GM21381 (cell line): Measurements from ENCODE around the gene RBM11.
"Not testable (repeated sequence)": the region's sequence is repeated elsewhere in the genome, so short reads cannot be mapped to it uniquely, and the experiment has no call there.

Experiments used
- ATAC-seq: cut with Tn5 transposase; IDR thresholded peaks from one replicate; pipeline ENCODE4 v1.9.1; 2021; ENCODE audit warnings: mild to moderate bottlenecking, moderate library complexity; ENCODE audit not compliant: unreplicated experiment

Gene RBM11, protein sequence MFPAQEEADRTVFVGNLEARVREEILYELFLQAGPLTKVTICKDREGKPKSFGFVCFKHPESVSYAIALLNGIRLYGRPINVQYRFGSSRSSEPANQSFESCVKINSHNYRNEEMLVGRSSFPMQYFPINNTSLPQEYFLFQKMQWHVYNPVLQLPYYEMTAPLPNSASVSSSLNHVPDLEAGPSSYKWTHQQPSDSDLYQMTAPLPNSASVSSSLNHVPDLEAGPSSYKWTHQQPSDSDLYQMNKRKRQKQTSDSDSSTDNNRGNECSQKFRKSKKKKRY

DNA sequence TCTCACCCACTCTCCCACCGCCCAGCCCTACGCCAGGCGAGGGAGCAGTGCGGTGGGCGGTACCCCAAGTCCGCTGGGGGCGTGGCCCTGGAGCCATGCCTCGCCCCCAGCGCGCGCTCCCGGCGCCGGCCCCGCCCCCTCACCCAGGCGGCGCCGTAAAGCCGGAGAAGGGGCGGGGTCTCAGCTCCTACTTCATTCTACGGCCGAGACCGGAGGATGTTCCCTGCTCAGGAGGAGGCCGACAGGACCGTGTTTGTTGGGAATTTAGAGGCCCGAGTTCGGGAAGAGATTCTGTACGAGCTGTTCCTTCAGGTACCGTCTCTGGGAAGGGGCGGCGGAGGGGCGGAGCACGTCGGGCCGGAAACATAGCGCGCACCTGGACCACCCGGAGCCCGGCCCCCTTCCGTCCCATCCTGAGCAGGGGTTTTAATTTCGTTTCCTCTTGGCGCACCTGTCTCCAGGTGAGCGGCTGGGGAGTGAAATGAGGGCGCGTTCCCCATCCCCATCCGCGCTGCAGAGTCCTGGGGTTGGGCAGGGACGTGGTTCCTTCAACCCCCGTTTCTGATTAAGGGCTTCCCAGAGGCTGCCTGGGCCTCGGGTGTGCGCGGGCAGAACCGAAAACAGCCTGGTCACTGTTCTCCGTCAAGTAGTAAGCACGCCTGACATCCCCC, at the start of gene RBM11:
RBM11 (plus strand) TSS at position 187 of the 671 bp plus-strand sequence; CDS start at position 217, 30 bp downstream.
- peak; percentile 96 for ATAC-seq

DNA sequence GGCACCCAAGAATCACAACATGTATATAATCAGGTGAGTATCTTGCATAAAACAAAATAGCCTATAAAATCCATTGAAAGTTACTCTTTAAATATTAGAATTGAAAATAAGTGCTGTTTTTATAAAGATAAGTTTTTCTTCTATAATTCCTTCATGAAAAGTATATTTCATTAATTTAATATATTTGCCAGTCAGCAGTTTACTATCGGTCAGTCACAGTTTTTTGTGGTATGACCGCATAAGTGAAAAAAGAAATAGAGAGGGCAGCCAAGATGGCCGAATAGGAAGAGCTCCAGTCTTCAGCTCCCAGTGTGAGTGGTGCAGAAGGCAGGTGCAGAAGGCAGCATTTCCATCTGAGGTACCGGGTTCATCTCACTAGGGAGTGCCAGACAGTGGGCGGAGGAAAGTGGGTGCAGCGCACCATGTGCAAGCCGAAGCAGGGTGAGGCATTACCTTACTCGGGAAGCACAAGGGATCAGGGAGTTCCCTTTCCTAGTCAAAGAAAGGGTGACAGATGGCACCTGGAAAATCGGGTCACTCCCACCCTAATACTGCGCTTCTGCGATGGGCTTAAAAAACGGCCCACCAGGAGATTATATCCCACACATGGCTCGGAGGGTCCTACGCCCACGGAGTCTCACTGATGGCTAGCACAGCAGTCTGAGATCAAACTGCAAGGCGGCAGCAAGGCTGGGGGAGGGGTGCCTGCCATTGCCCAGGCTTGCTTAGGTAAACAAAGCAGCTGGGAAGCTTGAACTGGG, 49.3 kb upstream of the RBM11 start:
- ATAC-seq, result not testable (repeated sequence)

DNA sequence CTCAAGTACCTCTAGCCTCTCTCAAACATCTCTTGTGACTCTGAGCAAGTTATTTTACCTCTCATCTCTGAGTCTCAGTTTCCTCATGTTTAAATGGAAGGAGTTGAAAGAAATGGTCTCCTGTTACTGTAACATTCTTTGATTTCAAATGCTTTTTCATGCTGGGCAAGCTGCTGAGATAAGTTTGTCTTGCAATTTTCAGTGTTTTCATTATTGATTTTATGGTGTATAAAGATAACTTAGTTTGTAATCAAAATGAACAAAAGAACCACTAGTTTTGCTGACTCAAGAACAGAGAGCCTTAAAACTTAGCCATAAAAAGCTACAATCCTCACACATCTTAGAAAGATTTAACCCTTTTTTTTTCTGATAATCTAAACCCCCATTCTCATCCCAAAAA, 9.7 kb upstream of the RBM11 start:
- ATAC-seq, result no peak

GRCh38 chr21:14210738-14211137, 5.2 kb upstream of the RBM11 start, which contains the start of gene LIPI:
LIPI (minus strand) TSS chr21:14210955; CDS start chr21:14210845, 110 bp downstream.
- no peak for ATAC-seq

- no peak for ATAC-seq
Observed at GRCh38 chr21:14213164-14213563, 2.8 kb upstream of the RBM11 start.

GRCh38 chr21:14223365-14223764, 7.4 kb downstream of the RBM11 start:
- no peak for ATAC-seq

DNA sequence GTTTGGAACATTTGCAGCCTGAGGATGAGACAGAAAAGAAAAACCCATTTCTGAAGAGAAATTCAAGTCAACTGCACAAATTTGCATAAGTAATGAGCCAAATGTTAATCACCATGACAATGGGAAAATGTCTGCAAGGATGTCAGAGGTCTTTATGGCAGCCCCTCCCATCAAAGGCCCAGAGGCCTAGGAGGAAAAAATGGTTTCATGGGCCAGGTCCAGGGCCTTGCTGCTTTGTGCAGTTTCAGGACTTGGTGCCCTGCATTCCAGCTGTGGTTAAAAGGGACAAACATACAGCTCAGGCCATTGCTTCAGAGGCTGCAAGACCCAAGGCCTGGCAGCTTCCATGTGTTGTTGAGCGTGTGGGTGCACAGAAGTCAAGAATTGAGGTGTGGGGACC, 13.4 kb downstream of the RBM11 start:
- no peak for ATAC-seq

- no peak for ATAC-seq
Observed at GRCh38 chr21:14235101-14235500, 19.1 kb downstream of the RBM11 start.

GRCh38 chr21:14236180-14236579, 20.2 kb downstream of the RBM11 start:
- ATAC-seq, result no peak

DNA sequence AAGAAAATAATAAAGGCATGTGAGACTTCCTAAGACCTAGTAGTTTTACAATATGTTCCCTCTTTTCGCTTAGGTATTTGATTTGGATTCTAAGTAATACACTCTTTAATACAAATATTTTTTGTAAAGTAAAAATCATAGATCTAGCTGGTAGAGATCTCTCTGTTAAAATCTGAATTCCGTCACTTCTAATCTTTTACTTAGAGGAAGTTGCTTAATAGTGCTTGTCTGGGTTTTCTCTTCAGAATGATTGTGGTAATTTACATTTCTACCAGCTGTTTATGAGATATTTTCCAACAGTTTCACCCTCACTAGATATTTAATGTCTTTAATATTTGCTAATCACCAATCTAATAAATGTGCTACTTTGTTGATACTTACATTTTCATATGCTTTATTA, 23.3 kb downstream of the RBM11 start:
- ATAC-seq, result no peak

- no peak for ATAC-seq
Observed at GRCh38 chr21:14241297-14241696, 25.3 kb downstream of the RBM11 start.

- no peak for ATAC-seq
Observed at GRCh38 chr21:14243461-14243860, 27.5 kb downstream of the RBM11 start.

- ATAC-seq, result no peak
Observed at GRCh38 chr21:14243874-14244273, 27.9 kb downstream of the RBM11 start.

DNA sequence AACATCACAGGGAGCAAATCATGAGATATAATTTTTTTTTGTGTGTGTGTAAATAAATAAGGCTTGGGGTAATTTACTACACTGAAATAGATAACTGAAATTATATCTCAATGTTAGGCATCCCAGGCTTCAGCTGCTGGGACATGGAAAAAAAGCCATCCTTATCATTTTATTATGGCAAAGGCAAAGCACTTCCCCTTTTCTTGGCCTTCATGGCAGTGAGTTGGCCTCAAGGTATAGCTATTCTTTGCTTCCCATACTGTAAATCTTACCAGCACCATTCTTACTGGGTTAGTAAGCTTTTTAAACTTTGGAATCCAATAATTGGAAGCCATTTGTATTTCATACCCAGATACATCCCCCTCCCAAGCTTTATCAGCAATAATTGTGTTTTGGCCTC, 29.0 kb downstream of the RBM11 start:
- ATAC-seq, result no peak

GRCh38 chr21:14245711-14246110, 29.8 kb downstream of the RBM11 start:
- no peak for ATAC-seq

DNA sequence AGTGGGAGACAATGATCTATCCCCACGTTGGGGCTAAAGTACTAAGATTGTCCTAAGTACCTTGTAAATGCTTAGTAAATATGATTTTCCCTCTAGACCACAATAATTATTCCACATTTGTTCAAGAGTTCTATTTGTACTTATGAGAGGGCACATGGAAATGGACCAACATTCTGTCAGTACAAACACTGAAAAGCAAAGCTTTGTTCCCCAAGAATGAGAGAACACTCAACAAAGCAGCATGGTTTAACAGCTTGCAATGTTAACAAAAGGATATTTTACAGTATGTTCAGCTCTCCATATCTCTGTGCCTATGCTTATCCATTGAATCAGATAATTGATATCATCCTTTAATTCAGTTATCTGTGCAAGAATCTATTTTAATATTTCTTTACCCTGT, 35.4 kb downstream of the RBM11 start:
- no peak for ATAC-seq

- ATAC-seq, result no peak
Observed at GRCh38 chr21:14259747-14260146, 43.8 kb downstream of the RBM11 start.

DNA sequence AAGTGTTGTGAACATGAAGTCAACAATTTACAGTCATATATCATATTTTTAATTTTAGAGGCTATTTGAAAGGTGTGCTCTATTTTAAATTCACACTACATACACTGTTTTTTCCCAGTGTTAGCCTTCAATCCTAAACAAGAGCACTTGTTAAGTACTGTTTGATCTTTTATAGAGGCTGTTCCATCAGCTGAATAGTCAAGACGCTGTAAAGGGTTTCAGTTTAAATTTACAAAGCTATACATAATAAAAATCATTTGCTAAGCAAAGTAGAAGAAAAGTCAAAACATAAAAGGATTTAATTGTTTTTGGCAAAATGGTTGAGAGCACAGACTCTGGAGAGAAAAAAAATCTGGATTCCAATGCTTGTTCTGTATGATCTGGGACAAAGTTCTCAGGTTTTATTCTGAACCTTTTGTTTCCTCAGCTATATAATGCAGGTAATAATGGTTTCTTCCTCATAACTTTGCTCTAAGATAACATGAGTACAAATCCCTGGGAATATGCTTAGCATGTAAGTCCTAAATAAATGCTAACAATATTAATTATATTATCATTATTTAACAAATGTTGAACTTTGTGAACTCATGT, 44.3 kb downstream of the RBM11 start:
- ATAC-seq, result no peak

GRCh38 chr21:14262039-14262438, 46.1 kb downstream of the RBM11 start:
- ATAC-seq, result no peak

DNA sequence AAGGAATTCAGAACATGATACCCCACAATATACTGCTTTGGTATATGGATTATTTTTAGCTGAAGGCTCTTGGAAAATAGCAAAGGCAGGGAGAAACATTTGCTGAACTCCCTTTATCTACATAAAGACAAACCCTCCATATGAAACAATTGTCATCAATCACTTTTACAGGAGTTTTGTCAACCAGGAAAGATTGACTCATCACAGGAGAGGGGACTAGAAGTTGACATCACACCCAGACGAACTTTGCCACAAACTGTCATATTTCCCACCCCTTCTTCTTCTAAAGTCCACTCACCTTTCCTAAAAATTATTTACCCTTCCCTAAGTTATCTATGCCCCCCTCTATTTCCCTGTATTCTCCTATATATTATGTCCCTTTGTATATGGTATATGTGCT, 47.9 kb downstream of the RBM11 start:
- no peak for ATAC-seq

GRCh38 chr21:14265023-14265422, 49.1 kb downstream of the RBM11 start:
- ATAC-seq, result no peak
